Activated CD8-positive, alpha-beta memory T cell treated with anti-CD3 and anti-CD28 coated beads for 24 hours (primary cell): ENCODE measurements around the gene PREX1.
"Not testable (repeated sequence)": the region's sequence is repeated elsewhere in the genome, so short reads cannot be mapped to it uniquely, and the experiment has no call there.

Experiments used
- DNase-seq: peaks from one replicate; pipeline ENCODE4 v3.0.0-alpha.2; 2020

The PREX1 gene

DNA sequence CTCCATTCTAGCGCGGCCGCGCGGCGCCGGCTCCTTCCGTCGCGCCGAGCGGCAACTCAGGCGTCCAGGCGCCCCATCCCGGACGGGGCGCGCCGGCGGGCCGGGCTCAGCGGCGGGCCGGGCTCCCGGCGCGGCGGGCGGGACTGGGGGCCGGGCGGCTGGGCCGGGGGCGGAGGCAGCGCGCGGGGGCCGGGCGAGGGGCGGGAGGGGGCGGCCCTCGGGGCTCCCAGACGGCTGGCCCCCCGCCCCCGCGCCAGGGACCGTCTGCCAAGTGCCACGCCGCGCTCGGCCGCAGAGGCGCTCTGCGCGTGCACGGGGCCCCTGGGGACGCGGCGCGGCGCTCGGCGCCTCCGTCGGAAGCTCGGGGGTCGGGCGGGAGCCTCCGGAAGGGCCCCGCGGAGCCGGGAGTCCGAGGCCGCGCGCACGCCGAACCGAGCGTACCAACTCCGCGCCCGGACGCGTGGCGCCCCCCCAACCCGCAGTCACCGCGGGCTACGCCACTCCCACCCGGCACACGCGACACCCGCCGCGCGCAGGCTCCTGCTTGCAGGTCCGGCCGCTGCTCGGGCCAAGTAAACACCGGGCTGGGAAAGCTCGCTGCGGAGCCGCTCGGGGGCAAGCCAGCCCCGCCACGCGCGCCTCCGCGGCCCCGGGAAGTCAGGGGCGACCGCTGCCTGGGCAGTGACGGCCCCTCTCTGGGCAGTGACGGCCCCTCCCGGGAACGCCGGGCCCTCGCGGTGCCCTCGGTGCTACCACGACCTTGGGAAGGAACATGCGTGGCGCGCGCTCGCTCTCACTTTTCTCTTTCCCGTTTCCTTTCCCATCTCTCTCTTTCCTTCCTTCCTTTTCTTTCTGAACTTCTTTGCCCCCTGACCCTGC lies at the start of gene PREX1:
Gene PREX1, minus strand, starts transcription at position 145 of the 879 bp plus-strand sequence. Its CDS starts 139 bp downstream, at position 6.
- peak; percentile 94 for DNase-seq

GRCh38 chr20:48877304-48877703 lies 49.5 kb upstream of the PREX1 start:
- DNase-seq = no peak

DNA sequence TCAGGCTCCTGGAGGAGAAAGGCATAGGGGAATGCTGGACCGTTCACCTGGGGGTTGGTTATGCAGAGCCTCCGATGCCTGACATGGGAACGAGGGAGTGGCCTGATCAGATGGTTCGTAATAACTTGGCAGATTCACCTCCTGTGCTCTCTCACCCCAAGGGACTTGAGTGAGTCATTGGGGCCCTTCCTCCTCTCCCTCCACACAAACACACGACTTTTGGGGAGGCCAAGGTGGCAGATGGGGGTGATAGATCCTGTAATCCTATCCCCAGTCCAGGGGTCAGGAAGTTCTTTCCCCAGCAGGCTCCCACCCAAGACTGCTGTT lies 48.1 kb upstream of the PREX1 start:
- DNase-seq = no peak

- DNase-seq = no peak
These were observed 47.6 kb upstream of the PREX1 start for GRCh38 chr20:48875233-48875913.

- DNase-seq = not testable (repeated sequence)
These were observed 41.6 kb upstream of the PREX1 start for GRCh38 chr20:48869442-48869841.

- no peak for DNase-seq
These were observed 39.1 kb upstream of the PREX1 start for GRCh38 chr20:48866936-48867335.

DNA sequence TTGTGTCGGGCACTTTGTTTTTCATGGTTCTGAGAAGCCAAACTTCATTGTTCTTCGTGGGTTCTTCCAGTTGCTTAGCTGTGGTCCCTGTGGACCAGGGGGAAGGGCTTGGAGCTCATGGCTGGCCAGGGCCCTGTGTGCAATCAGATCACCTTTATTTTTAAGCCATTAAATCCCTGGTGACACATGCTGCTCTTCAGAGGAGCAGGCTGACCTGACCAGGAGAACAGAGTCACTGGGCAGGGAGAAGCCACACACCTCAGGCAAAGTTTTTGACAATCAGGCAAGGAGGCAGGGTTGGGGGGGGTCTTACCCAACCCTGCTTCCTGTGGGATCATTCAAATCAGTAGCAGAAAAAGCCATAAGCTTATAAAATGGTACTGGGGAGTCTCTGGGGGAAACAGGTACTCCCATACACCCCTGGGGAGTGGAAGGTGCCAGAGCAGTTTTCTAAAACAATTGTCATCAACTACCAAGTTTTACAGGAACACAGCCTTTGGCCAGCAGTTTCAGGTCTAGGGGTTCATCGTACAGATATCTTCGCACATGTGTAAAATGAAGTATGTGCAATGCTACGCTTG lies 37.0 kb upstream of the PREX1 start:
- DNase-seq = no peak

DNA sequence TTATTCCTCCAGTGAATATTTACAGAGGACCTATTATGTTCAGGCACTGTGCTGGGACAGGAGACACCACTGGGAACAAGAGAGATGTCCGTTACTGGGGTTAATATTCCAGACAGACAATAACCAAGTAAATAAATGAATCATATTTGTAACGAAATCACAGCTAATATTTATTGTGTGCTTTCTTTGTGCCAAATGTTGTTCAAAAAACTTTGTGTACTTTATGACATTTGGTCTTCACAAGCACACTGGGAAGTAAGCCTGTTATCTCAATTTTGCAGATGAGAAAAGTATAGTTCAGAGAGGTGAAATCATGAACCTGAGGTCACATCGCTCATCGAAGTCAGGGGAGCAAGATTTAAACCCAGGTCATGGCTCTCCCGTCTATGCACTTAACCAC lies 36.5 kb upstream of the PREX1 start:
- no peak for DNase-seq

- DNase-seq = no peak
These were observed 34.5 kb upstream of the PREX1 start for GRCh38 chr20:48862279-48862678.

DNA sequence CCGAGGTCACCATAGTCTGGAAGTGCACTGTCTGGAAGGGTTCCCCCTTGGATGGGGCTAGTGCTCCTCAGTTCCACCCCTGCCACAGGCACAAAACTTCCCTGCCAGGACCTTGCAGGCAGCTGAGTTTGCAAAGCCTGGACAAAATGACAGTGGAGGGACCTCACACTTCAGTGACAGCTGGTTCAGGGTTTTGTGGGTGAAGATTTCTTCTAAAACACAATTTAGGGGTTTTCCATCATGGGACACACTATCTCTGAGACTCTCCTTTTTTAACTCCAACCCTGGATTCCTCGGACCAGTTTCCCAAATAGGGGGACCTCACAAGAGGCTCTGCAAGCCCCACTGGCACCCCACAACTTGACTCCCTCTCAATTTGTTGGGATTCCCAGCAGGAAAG lies 33.6 kb upstream of the PREX1 start:
- DNase-seq = no peak

GRCh38 chr20:48858075-48858790 lies 30.4 kb upstream of the PREX1 start:
- DNase-seq = no peak

DNA sequence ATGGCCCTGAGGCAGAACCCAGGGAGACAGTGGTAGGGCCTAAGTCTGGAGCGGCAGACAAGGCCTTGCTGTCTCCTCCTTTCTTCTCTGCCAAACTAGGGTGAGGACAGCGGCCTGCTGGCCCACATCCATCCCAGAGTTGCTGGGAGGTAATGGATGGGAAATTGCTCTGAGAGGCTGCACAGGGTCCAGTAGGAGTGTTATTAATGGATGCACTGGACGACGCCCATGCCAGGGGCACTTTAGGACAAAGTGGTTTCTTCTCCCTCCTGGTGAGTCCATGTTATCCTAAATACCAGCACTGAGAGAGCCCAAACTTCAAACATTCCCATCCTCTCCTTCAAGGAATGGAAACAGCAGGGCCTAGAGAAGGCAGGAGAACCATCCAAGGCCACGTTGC lies 28.3 kb upstream of the PREX1 start:
- DNase-seq = no peak

- no peak for DNase-seq
These were observed 27.2 kb upstream of the PREX1 start for GRCh38 chr20:48855046-48855445.

- DNase-seq = no peak
These were observed 24.8 kb upstream of the PREX1 start for GRCh38 chr20:48852609-48853008.

GRCh38 chr20:48851579-48851978 lies 23.8 kb upstream of the PREX1 start:
- DNase-seq = no peak

- DNase-seq = no peak
These were observed 23.1 kb upstream of the PREX1 start for GRCh38 chr20:48850977-48851299.

GRCh38 chr20:48850257-48850976 lies 22.6 kb upstream of the PREX1 start:
- DNase-seq = no peak

- no peak for DNase-seq
These were observed 22.0 kb upstream of the PREX1 start for GRCh38 chr20:48849779-48850178.

GRCh38 chr20:48849299-48849698 lies 21.5 kb upstream of the PREX1 start:
- DNase-seq = no peak

- DNase-seq = no peak
These were observed 19.9 kb upstream of the PREX1 start for GRCh38 chr20:48847498-48848205.

- DNase-seq = peak; percentile 78
These were observed 19.0 kb upstream of the PREX1 start for GRCh38 chr20:48846516-48847492.
